ENCODE results near the gene NLN.

The NLN gene

GRCh38 chr5:65797481-65797880 is 75.5 kb downstream of the NLN start (continued):
- TF ChIP-seq SCRT1 (tag by site-specific recombination; IDR thresholded peaks at IDR 0.05; ENCODE audit: borderline replicate concordance): no peak

DNA sequence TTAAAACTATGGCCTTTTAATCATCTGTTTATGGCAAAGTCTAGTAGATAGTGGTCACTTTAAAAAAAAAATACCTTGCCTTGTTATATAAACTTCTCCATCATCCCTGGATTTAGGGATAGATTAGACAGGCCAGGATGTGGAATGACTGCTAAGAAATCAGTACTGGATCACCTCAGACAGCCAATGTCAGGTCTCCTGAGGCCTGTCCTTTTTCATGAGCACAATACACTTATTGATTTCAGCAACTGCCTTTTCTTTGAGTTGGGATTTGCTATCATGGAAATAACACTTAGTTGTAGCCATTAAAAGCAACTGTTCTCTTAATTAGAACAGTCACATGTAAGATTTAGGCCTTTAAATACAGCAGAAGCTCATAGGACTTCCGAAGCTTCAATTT is 77.9 kb downstream of the NLN start:
- CTCF ChIA-PET: no interaction called here
- H3K4me1 ChIP-seq (ENCODE audit: control insufficient read depth, insufficient read depth, low read length): no peaks in the 10 kb centered on the region
- POLR2A ChIA-PET: interaction anchor here (0.7 kb wide), 1 partner anchor 238 kb away, joined by 4 read pairs; no protein-coding TSS in a partner anchor
- no peak overlapping the region for H3K27ac ChIP-seq (ENCODE audit: extremely low read depth, low read depth, low read length)
- no peak overlapping the region for H3K4me3 ChIP-seq (ENCODE audit: low read depth, low read length)
- no peaks in the 10 kb centered on the region for H3K9me3 ChIP-seq (ENCODE audit: control insufficient read depth, insufficient read depth, low read depth, low read length)
- H3K36me3 ChIP-seq (ENCODE audit: control insufficient read depth in 2 of 2, insufficient read depth in 1 of 2, low read length in 2 of 2): no peaks in the 10 kb centered on the region; a peak in 1 of 3 replicates
- TF ChIP-seq, protein P1, sequence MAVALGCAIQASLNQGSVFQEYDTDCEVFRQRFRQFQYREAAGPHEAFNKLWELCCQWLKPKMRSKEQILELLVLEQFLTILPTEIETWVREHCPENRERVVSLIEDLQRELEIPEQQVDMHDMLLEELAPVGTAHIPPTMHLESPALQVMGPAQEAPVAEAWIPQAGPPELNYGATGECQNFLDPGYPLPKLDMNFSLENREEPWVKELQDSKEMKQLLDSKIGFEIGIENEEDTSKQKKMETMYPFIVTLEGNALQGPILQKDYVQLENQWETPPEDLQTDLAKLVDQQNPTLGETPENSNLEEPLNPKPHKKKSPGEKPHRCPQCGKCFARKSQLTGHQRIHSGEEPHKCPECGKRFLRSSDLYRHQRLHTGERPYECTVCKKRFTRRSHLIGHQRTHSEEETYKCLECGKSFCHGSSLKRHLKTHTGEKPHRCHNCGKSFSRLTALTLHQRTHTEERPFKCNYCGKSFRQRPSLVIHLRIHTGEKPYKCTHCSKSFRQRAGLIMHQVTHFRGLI (tag by site-specific recombination; IDR thresholded peaks at IDR 0.05): no peak
- TF ChIP-seq ZNF274 (IDR thresholded peaks at IDR 0.05; ENCODE audit: low read length) (no peak), ZNF274 (tag by site-specific recombination; IDR thresholded peaks at IDR 0.05; ENCODE audit: borderline replicate concordance) (no peak), ZBTB7A (tag by site-specific recombination; IDR thresholded peaks at IDR 0.05; ENCODE audit: low read depth) (no peak), SP3 (tag by site-specific recombination; IDR thresholded peaks at IDR 0.05) (no peak), ZNF248 (tag by site-specific recombination; IDR thresholded peaks at IDR 0.05) (no peak), ZNF121 (tag by site-specific recombination; IDR thresholded peaks at IDR 0.05) (no peak), ZNF155 (tag by site-specific recombination; IDR thresholded peaks at IDR 0.05) (no peak), ZNF610 (tag by site-specific recombination; IDR thresholded peaks at IDR 0.05; ENCODE audit: borderline replicate concordance) (no peak), ZBTB6 (tag by site-specific recombination; IDR thresholded peaks at IDR 0.05) (no peak)

GRCh38 chr5:65800775-65801174 is 78.8 kb downstream of the NLN start:
- ChIA-PET POLR2A (no interaction called here), CTCF (no interaction called here)
- no peaks in the 10 kb centered on the region for H3K9me3 ChIP-seq (ENCODE audit: control insufficient read depth, insufficient read depth, low read depth, low read length)
- no peaks in the 10 kb centered on the region for H3K4me1 ChIP-seq (ENCODE audit: control insufficient read depth, insufficient read depth, low read length)
- no peak overlapping the region for H3K4me3 ChIP-seq (ENCODE audit: low read depth, low read length)
- H3K27ac ChIP-seq (ENCODE audit: extremely low read depth, low read depth, low read length): no peak overlapping the region
- H3K36me3 ChIP-seq (ENCODE audit: control insufficient read depth in 2 of 2, insufficient read depth in 1 of 2, low read length in 2 of 2): no peaks in the 10 kb centered on the region
- TF ChIP-seq ZNF768 (tag by site-specific recombination; IDR thresholded peaks at IDR 0.05): no peak
- TF ChIP-seq ZNF394 (tag by site-specific recombination; IDR thresholded peaks at IDR 0.05; ENCODE audit: borderline replicate concordance): no peak
- TF ChIP-seq, protein P2, sequence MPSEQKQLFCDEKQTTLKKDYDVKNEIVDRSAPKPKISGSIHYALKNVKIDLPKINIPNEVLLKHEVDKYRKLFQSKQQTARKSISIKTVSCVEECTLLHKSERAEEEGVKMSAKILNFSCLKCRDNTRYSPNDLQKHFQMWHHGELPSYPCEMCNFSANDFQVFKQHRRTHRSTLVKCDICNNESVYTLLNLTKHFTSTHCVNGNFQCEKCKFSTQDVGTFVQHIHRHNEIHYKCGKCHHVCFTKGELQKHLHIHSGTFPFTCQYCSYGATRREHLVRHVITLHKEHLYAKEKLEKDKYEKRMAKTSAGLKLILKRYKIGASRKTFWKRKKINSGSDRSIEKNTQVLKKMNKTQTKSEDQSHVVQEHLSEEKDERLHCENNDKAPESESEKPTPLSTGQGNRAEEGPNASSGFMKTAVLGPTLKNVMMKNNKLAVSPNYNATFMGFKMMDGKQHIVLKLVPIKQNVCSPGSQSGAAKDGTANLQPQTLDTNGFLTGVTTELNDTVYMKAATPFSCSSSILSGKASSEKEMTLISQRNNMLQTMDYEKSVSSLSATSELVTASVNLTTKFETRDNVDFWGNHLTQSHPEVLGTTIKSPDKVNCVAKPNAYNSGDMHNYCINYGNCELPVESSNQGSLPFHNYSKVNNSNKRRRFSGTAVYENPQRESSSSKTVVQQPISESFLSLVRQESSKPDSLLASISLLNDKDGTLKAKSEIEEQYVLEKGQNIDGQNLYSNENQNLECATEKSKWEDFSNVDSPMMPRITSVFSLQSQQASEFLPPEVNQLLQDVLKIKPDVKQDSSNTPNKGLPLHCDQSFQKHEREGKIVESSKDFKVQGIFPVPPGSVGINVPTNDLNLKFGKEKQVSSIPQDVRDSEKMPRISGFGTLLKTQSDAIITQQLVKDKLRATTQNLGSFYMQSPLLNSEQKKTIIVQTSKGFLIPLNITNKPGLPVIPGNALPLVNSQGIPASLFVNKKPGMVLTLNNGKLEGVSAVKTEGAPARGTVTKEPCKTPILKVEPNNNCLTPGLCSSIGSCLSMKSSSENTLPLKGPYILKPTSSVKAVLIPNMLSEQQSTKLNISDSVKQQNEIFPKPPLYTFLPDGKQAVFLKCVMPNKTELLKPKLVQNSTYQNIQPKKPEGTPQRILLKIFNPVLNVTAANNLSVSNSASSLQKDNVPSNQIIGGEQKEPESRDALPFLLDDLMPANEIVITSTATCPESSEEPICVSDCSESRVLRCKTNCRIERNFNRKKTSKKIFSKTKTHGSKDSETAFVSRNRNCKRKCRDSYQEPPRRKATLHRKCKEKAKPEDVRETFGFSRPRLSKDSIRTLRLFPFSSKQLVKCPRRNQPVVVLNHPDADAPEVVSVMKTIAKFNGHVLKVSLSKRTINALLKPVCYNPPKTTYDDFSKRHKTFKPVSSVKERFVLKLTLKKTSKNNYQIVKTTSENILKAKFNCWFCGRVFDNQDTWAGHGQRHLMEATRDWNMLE (tag by site-specific recombination; conservative IDR thresholded peaks at IDR 0.05; ENCODE audit: low read depth): no peak
- no peak for TF ChIP-seq ZNF792 (tag by site-specific recombination; IDR thresholded peaks at IDR 0.05)
- TF ChIP-seq ZNF677 (tag by site-specific recombination; IDR thresholded peaks at IDR 0.05): no peak
- no peak for TF ChIP-seq SALL2 (tag by site-specific recombination; IDR thresholded peaks at IDR 0.05; ENCODE audit: borderline replicate concordance)
- no peak for TF ChIP-seq ZNF175 (tag by site-specific recombination; IDR thresholded peaks at IDR 0.05)
- TF ChIP-seq ZNF366 (tag by site-specific recombination; conservative IDR thresholded peaks at IDR 0.05): no peak
- no peak for TF ChIP-seq ZBTB7A (tag by site-specific recombination; IDR thresholded peaks at IDR 0.05; ENCODE audit: low read depth)
